Ecto neural progenitor cell (in vitro differentiated cells): ENCODE data around the gene FGF4.

Experiments used
- DNase-seq: peaks from one replicate; pipeline ENCODE4 v3.0.0-alpha.2; 2018; ENCODE audit warnings: low spot score

The FGF4 gene

DNA sequence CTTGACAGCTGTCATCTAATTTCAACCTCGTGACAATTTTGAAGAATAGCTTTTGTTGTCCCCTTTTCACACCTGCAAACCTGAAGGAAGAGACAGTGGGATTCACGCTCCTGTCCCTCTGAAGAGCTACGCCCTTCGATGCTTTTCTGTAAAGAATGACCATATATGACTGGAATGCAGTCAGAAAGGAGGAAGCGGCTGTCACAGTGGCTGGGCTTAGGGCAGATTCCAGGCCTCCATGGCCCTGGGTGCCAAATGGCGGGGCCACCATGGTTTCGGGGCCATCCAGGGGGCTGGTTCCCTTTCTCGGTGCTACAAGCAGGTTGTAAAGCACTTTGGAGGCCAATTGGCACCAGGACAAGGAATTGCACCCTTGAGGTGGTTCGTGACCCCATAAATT, 49.1 kb downstream of the FGF4 start:
- DNase-seq: no peak

DNA sequence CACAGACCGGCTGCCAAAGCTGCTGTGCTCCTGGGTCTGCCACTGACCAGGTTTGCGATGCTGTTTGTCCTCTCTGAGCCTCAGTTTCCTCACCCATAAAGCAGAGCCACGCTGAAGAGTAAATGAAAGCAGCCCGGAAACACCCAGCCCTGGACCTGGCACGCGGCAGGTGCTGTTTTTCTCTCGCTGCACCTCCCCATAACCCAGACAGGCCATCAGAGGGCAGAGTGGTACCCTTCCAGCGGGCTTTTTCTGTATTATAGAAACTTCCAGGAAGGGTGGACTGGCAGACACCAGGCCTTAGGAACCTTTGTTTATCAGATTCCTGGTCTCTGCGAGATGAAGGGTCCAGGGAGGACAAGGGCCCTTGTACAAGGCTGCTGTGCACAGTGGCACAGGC, 53.4 kb downstream of the FGF4 start:
- DNase-seq: no peak

DNA sequence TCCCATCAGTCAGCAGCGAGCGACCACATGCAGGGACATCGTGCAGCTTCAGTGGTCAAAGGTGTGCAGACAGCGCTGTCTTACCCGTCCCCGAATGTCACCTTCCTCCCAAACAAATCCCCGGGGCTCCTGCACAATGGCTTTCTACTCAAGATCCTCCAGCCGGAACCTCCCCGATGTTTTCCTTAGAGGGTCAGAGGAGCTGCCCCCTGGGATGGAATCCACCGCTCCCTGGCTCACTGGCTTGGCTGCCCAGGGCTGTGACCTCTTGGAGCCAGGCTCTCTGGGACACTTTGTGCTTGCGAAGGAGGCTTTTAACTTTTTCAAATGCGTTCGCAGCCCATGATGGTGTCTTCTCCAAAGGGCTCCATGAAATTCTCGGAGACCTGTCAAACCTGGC, 54.0 kb downstream of the FGF4 start:
- DNase-seq: no peak
